22Rv1 (cell line): ENCODE results near the gene CORO2B.

Source experiments
- H3K27ac ChIP-seq: fragments of 450-650 bp; 2 replicates; pipeline ENCODE4 v1.5.1; 2017
- CTCF ChIP-seq: fragments of 450-650 bp; IDR thresholded peaks from 2 replicates; pipeline ENCODE4 v1.5.1; 2017; ENCODE audit warnings: mild to moderate bottlenecking
- ZFX ChIP-seq: fragments of 450-650 bp; IDR thresholded peaks from 2 replicates; pipeline ENCODE4 v1.6.1; 2017; ENCODE audit warnings: antibody characterized with exemption, borderline replicate concordance

The CORO2B gene

GRCh38 chr15:68769702-68770101 is 190.9 kb downstream of the CORO2B start:
- TF ChIP-seq CTCF (no peak), ZFX (no peak)

GRCh38 chr15:68770216-68770615 is 191.4 kb downstream of the CORO2B start:
- H3K27ac ChIP-seq: no peak overlapping the region
- TF ChIP-seq CTCF: no peak
- TF ChIP-seq ZFX: no peak

More at GRCh38 chr15:68769702-68770101, 190.9 kb downstream of the CORO2B start:
- H3K27ac ChIP-seq: no peak overlapping the region

- TF ChIP-seq ZFX: no peak
- TF ChIP-seq CTCF: no peak
- no peak overlapping the region for H3K27ac ChIP-seq
Observed at GRCh38 chr15:68773036-68773435, 194.2 kb downstream of the CORO2B start.

- H3K27ac ChIP-seq: no peak overlapping the region
- no peak for TF ChIP-seq ZFX
- TF ChIP-seq CTCF: no peak
Observed at GRCh38 chr15:68774120-68774519, 195.3 kb downstream of the CORO2B start.

GRCh38 chr15:68774521-68775235 is 195.9 kb downstream of the CORO2B start:
- H3K27ac ChIP-seq: no peak overlapping the region
- TF ChIP-seq CTCF (no peak), ZFX (no peak)

GRCh38 chr15:68775236-68775577 is 196.4 kb downstream of the CORO2B start:
- TF ChIP-seq CTCF (no peak), ZFX (no peak)

GRCh38 chr15:68775671-68776476 is 197.1 kb downstream of the CORO2B start:
- TF ChIP-seq ZFX (no peak), CTCF (no peak)
- H3K27ac ChIP-seq: no peak overlapping the region

More at GRCh38 chr15:68775236-68775577, 196.4 kb downstream of the CORO2B start:
- no peak overlapping the region for H3K27ac ChIP-seq
